GM19193 (cell line): ENCODE results near the gene CERK.

Experiments used
- POLR2A ChIP-seq: IDR thresholded peaks from 4 replicates; pipeline ENCODE4 v1.6.1; 2011; ENCODE audit not compliant: insufficient read depth, insufficient read length; ENCODE audit errors: extremely low read depth

CERK gene

DNA sequence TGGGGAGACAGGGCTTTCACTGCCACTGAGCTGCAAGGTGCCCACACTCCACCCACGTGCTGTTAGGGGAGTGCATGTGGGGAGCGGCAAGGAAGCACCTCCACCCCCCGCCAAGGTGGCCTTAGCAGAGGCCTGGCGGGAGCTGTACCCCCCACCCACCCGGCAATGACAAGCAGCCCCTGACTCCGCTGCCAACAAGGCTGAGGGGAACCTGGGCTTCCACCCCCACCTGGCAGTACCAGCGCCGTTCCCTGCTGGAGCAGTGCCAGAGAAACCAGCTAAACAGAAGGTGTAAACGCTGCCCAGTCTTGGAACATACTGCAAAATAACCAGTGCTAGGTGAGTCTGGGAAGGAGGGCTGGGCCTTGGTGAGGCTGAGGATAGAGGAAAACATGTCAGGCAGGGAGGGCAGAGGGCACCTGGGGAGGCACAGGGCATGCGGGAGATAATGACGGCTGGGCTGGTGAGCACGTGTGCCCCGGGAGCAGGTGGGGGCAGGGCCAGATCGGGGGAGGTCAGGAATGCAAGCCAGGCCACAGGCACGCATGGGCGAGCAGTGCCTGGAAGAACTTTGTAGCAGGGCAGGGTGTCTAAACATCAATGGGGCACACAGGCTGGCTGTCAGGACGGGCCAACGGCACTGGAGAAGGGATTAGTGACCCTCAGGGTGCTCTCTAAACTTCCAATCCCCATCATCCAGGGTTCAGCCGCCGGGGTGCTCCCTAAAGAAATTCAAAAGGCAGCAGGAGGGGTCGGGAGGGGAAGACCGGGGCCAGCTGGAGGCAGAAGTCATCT, 6.6 kb downstream of the CERK start:
- TF ChIP-seq POLR2A: no peak

DNA sequence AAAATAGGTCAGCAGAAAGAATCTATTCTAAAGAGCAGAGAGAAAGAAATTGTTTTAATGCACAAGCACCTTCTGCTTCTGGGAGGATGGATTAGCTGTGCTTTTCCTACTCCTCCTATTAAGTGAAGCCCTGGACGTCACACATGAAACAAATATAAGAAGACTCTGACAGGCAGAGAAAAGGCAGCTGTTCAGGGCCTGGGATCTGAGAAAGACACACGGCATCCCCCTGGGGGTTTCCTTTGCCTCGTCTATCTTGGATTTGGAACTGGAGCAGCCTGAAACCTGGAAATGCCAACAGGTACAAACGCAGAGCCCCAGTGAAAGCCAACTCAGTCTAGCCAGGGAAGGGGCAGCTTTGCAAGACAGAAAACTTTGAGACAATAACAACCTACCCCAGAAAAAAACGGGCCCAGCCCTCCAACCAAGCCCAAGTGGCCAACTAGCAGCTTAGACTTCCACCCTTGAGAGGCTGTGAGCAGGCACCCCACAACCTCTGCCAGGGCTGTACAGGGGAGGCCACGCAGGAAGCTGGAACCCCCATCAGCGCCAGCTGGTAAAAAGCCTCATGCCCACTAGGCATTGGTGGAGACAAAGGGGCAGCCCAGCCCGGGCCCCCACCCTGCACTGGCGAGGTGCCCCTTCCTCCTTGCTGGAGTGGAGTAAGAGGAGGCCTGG, 7.3 kb downstream of the CERK start:
- TF ChIP-seq POLR2A: no peak

DNA sequence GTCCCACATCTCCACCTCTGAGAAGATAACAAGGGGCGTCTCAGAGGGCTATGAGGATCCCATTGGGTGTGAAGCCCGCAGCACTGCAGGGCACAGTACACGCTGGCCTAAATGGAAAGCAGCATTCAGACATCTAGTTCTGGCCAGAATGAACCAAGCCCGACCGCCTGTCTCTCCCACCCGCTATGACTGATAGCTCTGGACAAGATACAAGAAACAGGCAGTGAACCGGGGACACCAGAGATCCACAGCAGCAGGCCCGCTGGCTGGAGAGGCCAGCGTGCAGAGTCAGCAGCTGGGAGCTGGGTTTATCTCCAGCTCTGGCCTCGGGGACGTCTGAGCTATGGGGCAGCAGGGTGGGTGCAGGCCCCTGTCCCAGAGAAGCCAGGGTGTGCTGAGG, 9.6 kb downstream of the CERK start:
- no peak for TF ChIP-seq POLR2A

DNA sequence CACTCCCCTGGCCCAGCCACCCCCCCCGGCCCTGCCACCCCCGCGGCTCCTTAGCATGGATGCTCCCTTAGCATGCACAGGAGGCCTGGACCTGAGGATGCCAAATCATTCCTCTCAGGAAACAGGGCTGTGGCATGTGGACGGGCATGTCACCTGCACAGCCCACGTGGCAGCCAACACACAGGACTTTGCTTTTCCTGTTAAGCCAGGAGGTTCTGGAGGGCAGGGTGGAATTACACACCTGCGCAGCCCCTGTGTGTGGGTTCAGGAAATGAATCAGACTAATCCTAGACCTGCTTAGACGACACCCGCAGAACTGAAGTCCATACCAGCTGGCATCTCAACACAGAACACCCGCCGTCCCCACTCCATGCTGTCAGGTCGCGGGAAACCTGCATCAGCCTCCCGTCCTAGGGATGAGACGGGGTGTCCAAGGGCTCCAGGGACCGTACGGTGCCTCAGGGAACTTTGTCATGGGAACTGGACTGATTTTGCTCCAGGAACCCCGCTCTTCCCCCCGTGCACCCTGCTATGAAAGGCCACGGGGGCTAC, 10.2 kb downstream of the CERK start:
- TF ChIP-seq POLR2A: no peak

DNA sequence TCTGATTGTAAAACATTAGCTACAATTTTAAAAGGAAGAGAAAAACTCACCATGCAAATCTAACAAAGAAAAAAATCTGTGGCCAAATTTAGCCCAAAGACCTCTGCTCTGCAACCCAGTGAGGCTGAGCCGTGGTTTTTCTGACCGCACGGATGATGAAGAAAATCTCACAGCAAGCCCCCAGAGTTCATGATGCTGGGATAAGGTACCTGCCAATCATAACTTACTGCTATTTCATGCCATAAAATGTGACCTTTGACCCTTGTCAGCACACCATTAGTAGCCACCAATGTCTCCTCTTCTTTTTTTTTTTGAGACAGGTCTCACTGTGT, 11.1 kb downstream of the CERK start:
- no peak for TF ChIP-seq POLR2A

DNA sequence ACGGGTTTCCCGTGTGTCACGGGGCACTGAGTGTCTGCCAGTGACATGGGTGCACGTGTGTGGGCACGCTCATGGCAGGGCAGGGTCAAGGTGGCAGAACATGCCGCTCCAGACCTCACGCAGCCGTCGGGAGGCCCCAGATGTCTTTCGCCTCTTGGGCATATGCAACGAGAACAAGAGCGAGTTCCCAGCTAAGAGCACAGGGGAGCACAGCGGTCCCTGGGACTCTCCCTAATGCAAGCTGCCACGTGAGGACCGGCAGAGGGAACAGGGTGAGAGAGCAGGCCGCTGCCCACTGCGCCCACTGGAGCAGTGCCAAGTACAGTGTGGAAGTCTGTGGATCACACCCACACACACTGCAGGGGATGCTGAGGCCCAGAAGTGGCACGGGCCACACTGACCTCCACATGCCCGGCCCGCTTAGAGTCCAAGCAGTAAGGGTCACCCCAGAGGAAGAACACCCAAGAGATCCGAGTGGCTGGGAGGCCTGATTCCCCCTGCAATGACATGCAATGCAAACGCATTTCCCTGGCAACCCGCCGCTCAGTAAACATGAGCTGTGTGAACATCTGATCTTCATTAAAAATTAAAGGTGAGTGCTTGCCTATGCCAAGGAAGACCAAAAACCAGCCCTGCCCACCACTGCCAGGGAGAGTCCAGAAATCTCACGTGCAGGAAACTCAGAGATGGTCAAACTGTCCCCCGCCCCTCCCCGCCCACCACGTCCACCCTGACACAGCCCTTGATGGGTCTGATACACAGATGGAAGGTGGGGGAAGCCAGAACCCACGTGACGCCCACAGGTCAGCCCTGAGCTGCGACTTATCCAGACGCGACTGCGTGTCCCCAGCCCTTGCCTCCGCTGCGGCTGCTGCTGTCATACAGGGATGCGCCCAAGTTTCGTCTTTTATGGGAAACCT, 11.7 kb downstream of the CERK start:
- no peak for TF ChIP-seq POLR2A

DNA sequence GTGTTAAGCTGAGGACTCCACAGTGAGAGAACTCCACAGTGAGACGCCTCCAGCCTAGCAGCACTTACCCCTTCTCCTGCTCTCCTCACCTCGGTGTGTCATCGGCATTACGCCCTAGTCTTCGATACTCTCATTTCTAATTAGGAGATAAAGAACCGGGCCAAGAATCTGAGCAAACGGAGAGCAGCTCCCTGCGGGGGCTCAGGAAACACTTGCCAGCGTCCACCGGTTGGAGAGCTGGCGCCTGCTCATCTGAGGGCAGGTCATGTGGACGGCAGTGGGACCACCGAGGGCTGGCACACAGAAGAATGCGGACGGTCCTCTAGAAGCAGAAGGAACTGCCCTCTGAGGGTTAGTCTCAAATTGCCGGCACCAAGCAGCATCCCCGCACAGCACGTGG, 13.0 kb downstream of the CERK start:
- no peak for TF ChIP-seq POLR2A

DNA sequence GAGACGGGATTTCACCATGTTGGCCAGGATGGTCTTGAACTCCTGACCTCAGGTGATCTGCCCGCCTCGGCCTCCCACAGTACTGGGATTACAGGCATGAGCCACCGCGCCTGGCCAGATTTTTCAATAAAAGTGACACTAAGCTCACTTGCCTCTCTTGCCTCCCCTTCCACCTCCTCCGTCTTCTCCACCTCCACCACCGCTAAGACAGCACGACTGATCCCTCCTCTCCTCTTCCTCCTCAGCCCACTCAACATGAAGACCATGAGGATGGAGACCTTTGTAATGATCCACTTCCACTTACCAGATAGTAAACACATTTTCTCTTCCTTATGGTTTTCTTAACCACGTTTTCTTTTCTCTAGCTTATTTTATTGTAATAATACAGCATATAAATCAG, 14.2 kb downstream of the CERK start:
- TF ChIP-seq POLR2A: no peak

DNA sequence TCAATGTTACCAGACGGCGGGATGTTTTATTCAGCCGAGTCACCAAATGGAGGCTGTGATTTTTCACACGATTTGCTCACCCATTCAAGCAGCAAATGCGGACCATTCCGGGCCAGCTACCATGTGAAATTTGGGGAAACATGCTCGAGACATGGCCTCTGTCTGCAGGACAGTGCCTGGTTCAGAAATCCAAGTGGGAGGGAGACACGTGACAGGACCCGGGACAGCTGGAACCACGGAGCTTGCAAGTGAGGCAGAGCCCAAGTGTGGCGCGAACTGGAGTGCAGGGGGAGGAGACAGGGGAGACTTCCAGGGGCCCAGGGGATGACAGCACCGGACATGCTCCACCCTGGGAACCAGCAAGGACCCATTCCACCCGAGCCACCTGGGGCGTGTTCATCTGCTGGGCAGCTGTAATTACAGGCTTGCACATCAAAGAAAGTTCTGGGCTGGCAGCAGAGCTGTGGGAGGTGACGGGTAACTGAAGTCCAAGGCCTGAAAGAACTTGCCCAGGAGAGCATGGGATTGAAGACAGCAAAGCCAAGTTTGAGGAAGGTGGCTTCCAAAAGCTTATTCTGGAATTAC, 16.5 kb downstream of the CERK start:
- TF ChIP-seq POLR2A: no peak

DNA sequence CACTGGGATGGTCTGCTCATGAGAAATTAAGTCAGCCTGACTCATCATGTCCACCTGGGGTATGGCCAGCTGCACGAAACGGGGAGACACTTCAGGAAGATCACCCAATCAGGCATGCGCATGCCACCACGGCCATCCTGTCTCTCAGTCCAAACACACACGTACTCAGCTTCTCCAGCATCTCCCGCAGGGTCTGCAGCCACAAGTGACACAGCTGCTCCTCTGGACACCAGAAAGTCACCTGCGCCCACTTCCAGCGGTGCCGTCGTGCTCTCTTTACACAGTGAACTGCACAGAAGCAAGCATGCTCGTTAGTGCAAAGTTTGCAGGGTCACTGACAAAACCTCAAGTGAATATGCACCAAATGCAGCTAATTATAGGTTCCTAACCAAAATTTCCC, 18.1 kb downstream of the CERK start:
- no peak for TF ChIP-seq POLR2A

DNA sequence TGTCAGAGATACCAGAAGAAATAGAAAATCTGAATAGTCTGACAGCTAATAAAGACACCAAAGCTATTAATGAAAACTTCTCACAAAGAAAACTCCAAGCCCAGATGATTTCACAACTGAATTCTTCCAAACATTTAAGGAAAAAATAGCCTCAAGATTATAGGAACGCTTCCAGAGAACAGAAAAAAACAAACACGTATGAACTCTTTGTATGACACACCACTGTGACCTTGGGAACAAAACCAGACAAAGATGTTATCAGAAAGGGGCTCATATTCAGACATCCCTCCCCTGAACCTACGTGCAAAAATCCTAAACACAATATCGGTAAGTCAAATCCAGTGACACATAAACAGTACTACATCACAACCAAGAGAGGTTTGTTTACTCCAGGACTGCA, 23.5 kb downstream of the CERK start:
- no peak for TF ChIP-seq POLR2A

DNA sequence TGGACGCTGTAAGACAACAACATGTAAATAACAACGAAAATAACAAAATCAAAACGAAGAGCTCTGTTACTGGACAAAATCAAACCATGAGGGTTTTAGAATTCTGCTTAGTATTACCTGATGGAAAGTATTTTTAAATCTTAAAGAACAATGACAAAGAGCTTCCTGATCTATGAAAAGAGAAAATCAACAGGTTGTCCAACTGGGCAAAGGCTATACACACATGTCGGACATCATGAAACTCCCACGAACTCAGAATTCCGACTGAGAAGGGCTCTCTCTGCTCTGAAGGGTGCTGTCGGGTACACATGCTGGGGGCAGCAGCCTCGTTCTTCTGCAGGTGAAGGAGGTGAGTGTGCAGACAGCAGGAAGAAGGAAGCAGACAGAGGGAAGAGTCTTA, 25.8 kb downstream of the CERK start:
- TF ChIP-seq POLR2A: no peak

DNA sequence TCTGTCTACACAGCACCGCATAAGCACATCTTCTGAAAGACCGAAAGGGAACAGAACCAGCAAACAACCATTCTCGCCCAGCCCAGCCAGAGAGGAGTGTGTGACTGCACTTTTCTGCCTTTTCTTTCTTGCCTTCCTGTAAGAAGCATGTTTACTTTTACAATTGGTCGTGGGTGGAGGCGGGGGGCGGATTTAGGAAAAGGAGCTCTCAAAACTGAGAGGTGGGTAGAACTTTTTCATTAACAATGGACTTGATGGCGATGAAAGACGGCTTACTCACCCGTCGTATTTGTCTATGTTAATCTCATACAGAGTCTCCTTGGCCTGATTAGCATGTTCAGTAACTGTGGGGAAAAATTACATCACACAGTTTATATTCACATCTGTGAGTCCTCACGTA, 27.2 kb downstream of the CERK start:
- TF ChIP-seq POLR2A: no peak

DNA sequence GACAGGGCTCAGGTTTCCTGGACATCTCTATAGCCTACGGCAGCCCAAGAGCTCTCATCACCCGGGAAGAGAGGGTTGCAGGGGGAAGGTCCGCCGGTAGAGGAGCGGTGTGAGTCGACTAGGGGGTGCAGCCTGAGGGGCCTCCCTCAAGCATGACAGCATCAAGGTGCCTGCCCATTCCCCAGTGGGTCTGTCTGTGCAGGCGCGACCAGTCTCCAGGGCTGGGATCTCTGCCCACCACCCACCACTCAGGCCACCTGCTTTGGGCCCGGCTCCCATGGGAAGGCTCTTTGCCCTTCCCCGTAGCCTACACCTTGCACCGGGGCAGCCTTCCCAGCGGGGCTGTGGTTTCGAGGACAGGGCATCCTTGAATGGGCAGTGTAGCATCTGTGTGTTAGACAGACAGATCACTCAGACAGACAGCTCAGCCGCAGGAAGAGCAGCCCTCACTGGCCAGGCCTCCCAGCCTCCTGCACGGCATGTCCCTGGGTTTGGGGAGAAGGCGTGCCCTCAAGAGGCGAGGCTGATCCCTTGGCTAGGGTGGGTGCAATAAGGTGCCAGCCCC, 29.2 kb downstream of the CERK start:
- no peak for TF ChIP-seq POLR2A
